ENCODE data around the gene MRPS26.

MRPS26 gene

GRCh38 chr20:3084283-3084985, 38.6 kb downstream of the MRPS26 start, which contains the start of gene AVP:
Gene AVP, minus strand, starts transcription at chr20:3084724. Its CDS starts 50 bp downstream, at chr20:3084674.
- Histone ChIP-seq H3K9ac (ENCODE audit: low read length) (no peak within 1 kb of the TSS), H3K27ac (ENCODE audit: low read depth, low read length) (no peak within 1 kb of the TSS), H3K36me3 (ENCODE audit: control insufficient read depth, insufficient read depth, low read length) (no peaks in the 10 kb centered on the region), H3K4me3 (ENCODE audit: low read length) (no peak within 1 kb of the TSS), H3K27me3 (ENCODE audit: control insufficient read depth, insufficient read depth, low read length) (peaks cover 25% of the 10 kb centered on the region), H3K4me1 (ENCODE audit: control insufficient read depth, insufficient read depth, low read length) (no peaks in the 10 kb centered on the region)

GRCh38 chr20:3084986-3085360, 39.1 kb downstream of the MRPS26 start:
- Histone ChIP-seq H3K27me3 (ENCODE audit: control insufficient read depth, insufficient read depth, low read length) (peaks cover 25% of the 10 kb centered on the region), H3K36me3 (ENCODE audit: control insufficient read depth, insufficient read depth, low read length) (no peaks in the 10 kb centered on the region), H3K27ac (ENCODE audit: low read depth, low read length) (no peak overlapping the region), H3K4me3 (ENCODE audit: low read length) (no peak overlapping the region), H3K9ac (ENCODE audit: low read length) (no peak overlapping the region), H3K4me1 (ENCODE audit: control insufficient read depth, insufficient read depth, low read length) (no peaks in the 10 kb centered on the region)

- Histone ChIP-seq H3K27me3 (ENCODE audit: control insufficient read depth, insufficient read depth, low read length) (peaks cover 22% of the 10 kb centered on the region), H3K9ac (ENCODE audit: low read length) (no peak overlapping the region), H3K36me3 (ENCODE audit: control insufficient read depth, insufficient read depth, low read length) (no peaks in the 10 kb centered on the region), H3K4me3 (ENCODE audit: low read length) (no peak overlapping the region), H3K4me1 (ENCODE audit: control insufficient read depth, insufficient read depth, low read length) (no peaks in the 10 kb centered on the region), H3K27ac (ENCODE audit: low read depth, low read length) (no peak overlapping the region)
Observed at GRCh38 chr20:3085571-3086072, 39.8 kb downstream of the MRPS26 start.

GRCh38 chr20:3088031-3088430, 42.2 kb downstream of the MRPS26 start:
- Histone ChIP-seq H3K9ac (ENCODE audit: low read length) (no peak overlapping the region), H3K4me1 (ENCODE audit: control insufficient read depth, insufficient read depth, low read length) (no peaks in the 10 kb centered on the region), H3K36me3 (ENCODE audit: control insufficient read depth, insufficient read depth, low read length) (no peaks in the 10 kb centered on the region), H3K27me3 (ENCODE audit: control insufficient read depth, insufficient read depth, low read length) (peaks cover 11% of the 10 kb centered on the region), H3K27ac (ENCODE audit: low read depth, low read length) (no peak overlapping the region), H3K4me3 (ENCODE audit: low read length) (no peak overlapping the region)

GRCh38 chr20:3090565-3090964, 44.7 kb downstream of the MRPS26 start:
- Histone ChIP-seq H3K4me1 (ENCODE audit: control insufficient read depth, insufficient read depth, low read length) (no peaks in the 10 kb centered on the region), H3K9ac (ENCODE audit: low read length) (no peak overlapping the region), H3K27ac (ENCODE audit: low read depth, low read length) (no peak overlapping the region), H3K27me3 (ENCODE audit: control insufficient read depth, insufficient read depth, low read length) (no peaks in the 10 kb centered on the region), H3K36me3 (ENCODE audit: control insufficient read depth, insufficient read depth, low read length) (no peaks in the 10 kb centered on the region), H3K4me3 (ENCODE audit: low read length) (no peak overlapping the region)

GRCh38 chr20:3092611-3093379, 46.9 kb downstream of the MRPS26 start:
- Histone ChIP-seq H3K36me3 (ENCODE audit: control insufficient read depth, insufficient read depth, low read length) (no peaks in the 10 kb centered on the region), H3K4me3 (ENCODE audit: low read length) (peak overlapping the region; percentile 44), H3K4me1 (ENCODE audit: control insufficient read depth, insufficient read depth, low read length) (no peaks in the 10 kb centered on the region), H3K9ac (ENCODE audit: low read length) (no peak overlapping the region), H3K27ac (ENCODE audit: low read depth, low read length) (no peak overlapping the region), H3K27me3 (ENCODE audit: control insufficient read depth, insufficient read depth, low read length) (no peaks in the 10 kb centered on the region)

- Histone ChIP-seq H3K27me3 (ENCODE audit: control insufficient read depth, insufficient read depth, low read length) (no peaks in the 10 kb centered on the region), H3K4me1 (ENCODE audit: control insufficient read depth, insufficient read depth, low read length) (no peaks in the 10 kb centered on the region), H3K27ac (ENCODE audit: low read depth, low read length) (no peak overlapping the region), H3K36me3 (ENCODE audit: control insufficient read depth, insufficient read depth, low read length) (no peaks in the 10 kb centered on the region), H3K4me3 (ENCODE audit: low read length) (no peak overlapping the region), H3K9ac (ENCODE audit: low read length) (no peak overlapping the region)
Observed at GRCh38 chr20:3093861-3094361, 48.1 kb downstream of the MRPS26 start.

GRCh38 chr20:3094848-3095629, 49.2 kb downstream of the MRPS26 start:
- Histone ChIP-seq H3K9ac (ENCODE audit: low read length) (no peak overlapping the region), H3K27me3 (ENCODE audit: control insufficient read depth, insufficient read depth, low read length) (no peaks in the 10 kb centered on the region), H3K4me3 (ENCODE audit: low read length) (no peak overlapping the region), H3K36me3 (ENCODE audit: control insufficient read depth, insufficient read depth, low read length) (no peaks in the 10 kb centered on the region), H3K4me1 (ENCODE audit: control insufficient read depth, insufficient read depth, low read length) (no peaks in the 10 kb centered on the region), H3K27ac (ENCODE audit: low read depth, low read length) (no peak overlapping the region)

Measured in rectal smooth muscle tissue (tissue), 1 donor.